Skeletal muscle satellite cell (primary cell): Measurements from ENCODE around the gene PRKN.
"Not testable (repeated sequence)": the region's sequence is repeated elsewhere in the genome, so short reads cannot be mapped to it uniquely, and the experiment has no call there.

ENCODE experiments used
- H3K27me3 ChIP-seq: 2 replicates; pipeline ENCODE4 v1.7.0; 2013; ENCODE audit warnings: low read length; ENCODE audit not compliant: control insufficient read depth, insufficient read depth
- H3K36me3 ChIP-seq: 2 replicates; pipeline ENCODE4 v1.7.0; 2013; ENCODE audit warnings: mild to moderate bottlenecking, control low read depth, low read length; ENCODE audit not compliant: insufficient read depth
- H3K4me1 ChIP-seq: 2 replicates; pipeline ENCODE4 v1.7.0; 2013; ENCODE audit warnings: low read length; ENCODE audit not compliant: control insufficient read depth, insufficient read depth
- H3K4me2 ChIP-seq: 2 replicates; pipeline ENCODE4 v1.7.0; 2013; ENCODE audit warnings: mild to moderate bottlenecking, low read length
- H3K4me3 ChIP-seq: 2 replicates; pipeline ENCODE4 v1.7.0; 2013; ENCODE audit warnings: low read length
- H3K9ac ChIP-seq: 2 replicates; pipeline ENCODE4 v1.7.0; 2013; ENCODE audit warnings: mild to moderate bottlenecking, low read depth, low read length, moderate library complexity
- H3K9me3 ChIP-seq: replicated peaks from 2 replicates; pipeline ENCODE4 v1.7.0; 2013; ENCODE audit warnings: mild to moderate bottlenecking, control low read depth, low read length

The PRKN gene

GRCh38 chr6:161908872-161909271 is 818.7 kb downstream of the PRKN start:
- H3K4me2 ChIP-seq, result no peak overlapping the region
- no peaks in the 10 kb centered on the region for H3K27me3 ChIP-seq
- H3K4me1 ChIP-seq, result no peaks in the 10 kb centered on the region

GRCh38 chr6:161906571-161906970 is 821.0 kb downstream of the PRKN start:
- H3K4me1 ChIP-seq, result no peaks in the 10 kb centered on the region
- H3K9ac ChIP-seq, result no peak overlapping the region
- H3K4me3 ChIP-seq, result no peak overlapping the region
- H3K4me2 ChIP-seq, result no peak overlapping the region
- H3K36me3 ChIP-seq, result no peaks in the 10 kb centered on the region
- no peaks in the 10 kb centered on the region for H3K27me3 ChIP-seq
- no peaks in the 10 kb centered on the region for H3K9me3 ChIP-seq

More at GRCh38 chr6:161908872-161909271, 818.7 kb downstream of the PRKN start:
- Histone ChIP-seq H3K36me3 (no peaks in the 10 kb centered on the region), H3K4me3 (no peak overlapping the region), H3K9me3 (no peaks in the 10 kb centered on the region), H3K9ac (no peak overlapping the region)

GRCh38 chr6:161903584-161904212 is 823.9 kb downstream of the PRKN start:
- H3K9me3 ChIP-seq, result no peaks in the 10 kb centered on the region
- H3K27me3 ChIP-seq, result no peaks in the 10 kb centered on the region
- H3K36me3 ChIP-seq, result no peaks in the 10 kb centered on the region
- H3K4me1 ChIP-seq, result no peaks in the 10 kb centered on the region
- no peak overlapping the region for H3K4me3 ChIP-seq
- no peak overlapping the region for H3K4me2 ChIP-seq
- no peak overlapping the region for H3K9ac ChIP-seq

- H3K27me3 ChIP-seq, result no peaks in the 10 kb centered on the region
- no peaks in the 10 kb centered on the region for H3K9me3 ChIP-seq
- H3K36me3 ChIP-seq, result no peaks in the 10 kb centered on the region
- H3K4me2 ChIP-seq, result no peak overlapping the region
- no peak overlapping the region for H3K9ac ChIP-seq
- H3K4me3 ChIP-seq, result no peak overlapping the region
- no peaks in the 10 kb centered on the region for H3K4me1 ChIP-seq
These were observed 825.7 kb downstream of the PRKN start for GRCh38 chr6:161901740-161902426.

DNA sequence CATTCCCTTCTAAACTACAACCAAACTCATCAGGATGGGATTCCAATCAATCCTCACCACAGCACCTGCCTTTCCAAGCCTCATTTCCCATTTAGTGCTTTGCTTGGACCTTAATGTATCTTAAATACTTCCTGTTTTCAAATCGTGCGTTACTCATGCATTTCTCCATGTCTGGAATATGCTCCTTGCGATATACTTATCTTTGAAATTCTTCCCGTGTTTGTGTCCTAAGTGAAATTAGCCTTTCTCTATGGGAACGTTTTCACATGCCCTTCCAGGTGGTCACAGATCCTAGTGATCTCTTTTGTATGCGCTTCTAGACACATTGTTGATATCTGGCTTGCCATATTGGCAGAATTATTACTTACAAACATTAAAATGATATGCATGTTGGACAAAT is 833.1 kb downstream of the PRKN start:
- Histone ChIP-seq H3K27me3 (no peaks in the 10 kb centered on the region), H3K4me3 (no peak overlapping the region), H3K9ac (no peak overlapping the region), H3K36me3 (no peaks in the 10 kb centered on the region), H3K4me1 (no peaks in the 10 kb centered on the region), H3K4me2 (no peak overlapping the region), H3K9me3 (no peaks in the 10 kb centered on the region)

DNA sequence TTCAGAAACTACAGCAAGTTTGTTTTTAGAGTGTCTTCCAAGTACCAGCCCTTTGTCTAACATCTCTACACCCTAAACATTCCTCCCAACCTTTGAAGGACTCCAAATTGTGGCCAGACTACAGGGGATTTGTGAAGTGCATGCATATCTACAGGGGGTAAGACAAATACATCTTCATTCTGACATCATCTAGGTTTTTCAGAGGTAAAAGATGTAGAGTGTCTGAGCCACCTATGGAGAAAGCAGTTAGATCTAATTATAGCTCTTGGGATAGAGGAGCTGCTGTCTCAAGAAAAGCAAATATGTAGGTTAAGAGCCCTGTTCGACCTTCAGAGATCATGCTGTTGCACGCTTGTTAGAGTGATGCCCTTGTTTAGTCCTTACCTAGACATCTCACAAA is 836.0 kb downstream of the PRKN start:
- H3K9ac ChIP-seq, result no peak overlapping the region
- H3K4me3 ChIP-seq, result no peak overlapping the region
- H3K4me2 ChIP-seq, result no peak overlapping the region

DNA sequence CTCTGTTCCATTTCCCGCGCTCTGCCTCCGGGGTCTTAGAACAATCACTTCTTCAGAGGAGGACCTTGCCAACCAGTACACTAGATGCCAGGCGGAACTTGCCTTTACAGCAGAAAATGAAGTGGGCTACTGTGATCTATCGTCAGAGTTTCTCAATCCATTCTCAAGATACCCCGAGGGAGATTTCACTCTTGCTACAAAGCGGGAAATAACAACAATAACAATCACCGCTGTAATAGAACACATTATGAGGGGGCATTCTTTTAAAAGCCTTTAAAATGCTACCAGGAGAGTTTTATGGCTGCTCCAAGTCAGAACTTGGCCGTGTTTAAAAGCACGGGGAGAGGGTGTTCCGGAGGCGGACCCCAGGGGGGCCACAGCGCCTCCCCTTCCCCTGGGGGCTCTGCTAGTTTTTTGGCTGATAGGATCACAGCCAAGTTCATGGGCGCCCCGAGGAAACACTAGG is 836.7 kb downstream of the PRKN start:
- Histone ChIP-seq H3K9me3 (no peaks in the 10 kb centered on the region), H3K4me2 (no peak overlapping the region), H3K4me1 (no peaks in the 10 kb centered on the region), H3K27me3 (no peaks in the 10 kb centered on the region), H3K4me3 (no peak overlapping the region), H3K36me3 (no peaks in the 10 kb centered on the region), H3K9ac (no peak overlapping the region)

More for the DNA sequence above, 836.0 kb downstream of the PRKN start:
- no peaks in the 10 kb centered on the region for H3K36me3 ChIP-seq
- no peaks in the 10 kb centered on the region for H3K4me1 ChIP-seq
- H3K9me3 ChIP-seq, result no peaks in the 10 kb centered on the region
- no peaks in the 10 kb centered on the region for H3K27me3 ChIP-seq

DNA sequence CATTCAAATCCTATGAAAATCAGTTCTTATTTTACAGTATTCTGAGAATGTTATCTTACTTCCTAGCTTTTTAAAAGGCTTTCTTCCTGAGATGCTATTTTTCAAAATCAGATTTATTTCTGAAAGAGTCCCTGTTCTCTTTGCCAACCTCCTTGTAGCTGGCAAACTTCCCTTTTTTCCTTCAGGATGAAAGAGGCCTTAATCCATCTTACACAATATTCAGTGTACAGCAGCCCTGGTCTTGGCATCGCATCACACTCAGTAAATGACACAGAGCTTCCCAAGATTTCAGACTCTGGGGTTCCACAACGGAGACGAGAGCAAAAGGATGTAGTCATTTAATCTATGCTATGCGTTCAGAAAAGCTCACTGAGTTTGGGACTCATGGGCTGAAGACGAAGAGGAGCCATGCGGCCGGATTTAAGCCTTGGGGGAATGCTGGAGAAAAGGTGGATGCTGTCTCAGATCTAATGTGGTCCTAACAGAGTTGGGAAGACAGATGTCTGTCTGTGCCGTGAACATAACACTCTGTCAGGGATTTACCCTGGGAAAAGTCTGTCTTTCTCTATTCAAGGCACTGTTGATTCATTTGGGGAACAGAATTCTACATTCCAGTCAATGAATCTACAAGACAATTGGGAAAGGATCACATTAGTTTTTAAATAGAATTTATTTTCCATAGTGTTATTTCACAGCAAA is 837.3 kb downstream of the PRKN start:
- H3K4me1 ChIP-seq, result no peaks in the 10 kb centered on the region
- H3K4me2 ChIP-seq, result no peak overlapping the region
- no peak overlapping the region for H3K4me3 ChIP-seq
- H3K9me3 ChIP-seq, result no peaks in the 10 kb centered on the region
- no peaks in the 10 kb centered on the region for H3K27me3 ChIP-seq
- no peaks in the 10 kb centered on the region for H3K36me3 ChIP-seq
- H3K9ac ChIP-seq, result no peak overlapping the region

DNA sequence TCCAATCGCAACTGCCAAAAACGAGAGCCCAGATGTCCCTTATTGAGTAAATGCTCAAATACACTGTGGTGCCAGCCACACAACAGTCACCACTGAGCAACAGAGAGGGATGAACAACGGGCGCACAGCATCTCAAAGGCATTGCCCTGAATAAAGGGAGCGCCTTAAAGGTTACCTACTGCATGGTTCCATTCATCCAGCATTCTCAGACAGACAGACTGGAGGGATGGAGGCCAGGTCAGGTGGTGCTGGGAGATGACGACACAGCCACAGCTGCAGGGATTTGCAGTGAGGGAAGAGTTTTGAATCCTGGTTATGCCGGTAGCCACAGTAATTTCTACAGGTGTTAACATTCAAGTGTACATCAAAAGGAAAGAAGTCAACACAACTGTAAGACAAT is 838.2 kb downstream of the PRKN start:
- Histone ChIP-seq H3K4me3 (no peak overlapping the region), H3K4me1 (no peaks in the 10 kb centered on the region), H3K4me2 (no peak overlapping the region), H3K27me3 (no peaks in the 10 kb centered on the region), H3K36me3 (no peaks in the 10 kb centered on the region), H3K9me3 (no peaks in the 10 kb centered on the region), H3K9ac (no peak overlapping the region)

- not testable (repeated sequence) for H3K9ac ChIP-seq
These were observed 841.0 kb downstream of the PRKN start for GRCh38 chr6:161886545-161886944.

DNA sequence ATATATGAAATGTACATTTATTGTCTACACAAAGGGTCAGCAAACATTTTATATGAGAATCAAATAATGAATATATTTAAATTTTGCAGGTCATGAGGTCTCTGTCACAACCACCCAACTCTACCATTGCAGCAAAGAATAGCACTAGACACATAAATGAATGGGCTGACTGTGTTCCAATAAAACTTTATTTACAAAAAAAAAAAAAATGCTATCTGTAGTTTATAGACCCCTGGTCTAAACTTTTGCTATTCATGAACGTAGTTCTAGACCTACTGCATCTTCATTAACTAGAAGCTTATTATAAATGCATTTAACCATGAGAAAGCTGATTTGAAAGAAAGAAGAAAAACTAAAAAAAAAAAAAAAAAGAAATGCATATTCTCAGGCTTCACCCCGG is 842.8 kb downstream of the PRKN start:
- Histone ChIP-seq H3K9ac (no peak overlapping the region), H3K27me3 (no peaks in the 10 kb centered on the region), H3K9me3 (no peaks in the 10 kb centered on the region), H3K4me1 (no peaks in the 10 kb centered on the region), H3K4me3 (no peak overlapping the region), H3K36me3 (no peaks in the 10 kb centered on the region), H3K4me2 (no peak overlapping the region)

More at GRCh38 chr6:161886545-161886944, 841.0 kb downstream of the PRKN start:
- H3K9me3 ChIP-seq, H3K36me3 ChIP-seq, H3K4me3 ChIP-seq, H3K4me2 ChIP-seq, H3K27me3 ChIP-seq, H3K4me1 ChIP-seq: not testable (repeated sequence)
